GF-D8 (cell line): Measurements from ENCODE around the gene IARS2.
"Not testable (repeated sequence)": the region's sequence is repeated elsewhere in the genome, so short reads cannot be mapped to it uniquely, and the experiment has no call there.

Source experiments
- DNase-seq: peaks from one replicate; lab custom pipeline; 2025; lab: John Stamatoyannopoulos, UW

IARS2 gene

GRCh38 chr1:220166853-220167252, 72.9 kb downstream of the IARS2 start:
- DNase-seq, result no peak

GRCh38 chr1:220169887-220170286, 76.0 kb downstream of the IARS2 start:
- DNase-seq, result not testable (repeated sequence)

- no peak for DNase-seq
Measured at GRCh38 chr1:220170836-220171526, 77.0 kb downstream of the IARS2 start.

GRCh38 chr1:220176540-220176939, 82.6 kb downstream of the IARS2 start:
- DNase-seq, result no peak

GRCh38 chr1:220182111-220182510, 88.2 kb downstream of the IARS2 start:
- DNase-seq, result no peak

GRCh38 chr1:220182656-220183055, 88.7 kb downstream of the IARS2 start:
- DNase-seq, result no peak

GRCh38 chr1:220184506-220184905, 90.6 kb downstream of the IARS2 start:
- no peak for DNase-seq

- no peak for DNase-seq
Measured at GRCh38 chr1:220186752-220187151, 92.8 kb downstream of the IARS2 start.

GRCh38 chr1:220188538-220188937, 94.6 kb downstream of the IARS2 start:
- no peak for DNase-seq

- DNase-seq, result no peak
Measured at GRCh38 chr1:220189750-220190347, 95.9 kb downstream of the IARS2 start.

- no peak for DNase-seq
Measured at GRCh38 chr1:220195701-220196100, 101.8 kb downstream of the IARS2 start.
